HL-60 (cell line): Measurements from ENCODE around the gene XPR1.

ENCODE experiments used
- DNase-seq, 2 experiments: peaks; one replicate each; pipeline ENCODE4 v3.0.0-alpha.2; 2010 to 2020; ENCODE audit warnings: low read depth in 1 of 2, low spot score in 1 of 2
- H3K27ac ChIP-seq: fragments of 250-450 bp; sonication (Bioruptor Pico); replicated peaks from 2 replicates; pipeline ENCODE4 v1.5.1; 2020; ENCODE audit warnings: mild to moderate bottlenecking, moderate library complexity
- H3K27me3 ChIP-seq: fragments of 250-450 bp; sonication (Bioruptor Pico); 2 replicates; pipeline ENCODE4 v1.5.1; 2021; ENCODE audit warnings: mild to moderate bottlenecking, moderate library complexity; ENCODE audit not compliant: insufficient read depth, poor library complexity, severe bottlenecking
- H3K4me3 ChIP-seq: replicated peaks from 2 replicates; pipeline ENCODE4 v1.5.1; 2011; ENCODE audit warnings: mild to moderate bottlenecking, control low read depth, low read length; ENCODE audit not compliant: insufficient read depth
- CTCF ChIP-seq: IDR thresholded peaks from one replicate; pipeline ENCODE4 v1.5.1; 2011; ENCODE audit warnings: low read length, control low read depth, inconsistent platforms; ENCODE audit not compliant: insufficient read depth
- GABPA ChIP-seq: IDR thresholded peaks from 2 replicates; pipeline ENCODE4 v1.6.1; 2012; ENCODE audit warnings: low read depth
- POLR2AphosphoS5 ChIP-seq: IDR thresholded peaks from 2 replicates; pipeline ENCODE4 v1.6.1; 2012; ENCODE audit warnings: low read depth
- REST ChIP-seq: IDR thresholded peaks from 2 replicates; pipeline ENCODE4 v1.6.1; 2012; ENCODE audit warnings: low read depth; ENCODE audit not compliant: insufficient replicate concordance
- SPI1 ChIP-seq: IDR thresholded peaks from 2 replicates; pipeline ENCODE4 v1.6.1; 2012; ENCODE audit warnings: low read depth, mild to moderate bottlenecking, borderline replicate concordance

The XPR1 gene

GRCh38 chr1:180731131-180731530 is 99.3 kb downstream of the XPR1 start:
- TF ChIP-seq SPI1 = no peak
- no peak for TF ChIP-seq POLR2AphosphoS5
- no peak for TF ChIP-seq GABPA
- no peak for TF ChIP-seq CTCF
- TF ChIP-seq REST = no peak
- Histone ChIP-seq H3K4me3 (no peak overlapping the region), H3K27ac (no peak overlapping the region), H3K27me3 (no peaks in the 10 kb centered on the region)
- no peak for DNase-seq

GRCh38 chr1:180732866-180733265 is 101.0 kb downstream of the XPR1 start:
- TF ChIP-seq SPI1 (no peak), CTCF (no peak), REST (no peak), GABPA (no peak), POLR2AphosphoS5 (no peak)
- no peak for DNase-seq
- no peaks in the 10 kb centered on the region for H3K27me3 ChIP-seq
- no peak overlapping the region for H3K27ac ChIP-seq
- H3K4me3 ChIP-seq = no peak overlapping the region

GRCh38 chr1:180734366-180734765 is 102.5 kb downstream of the XPR1 start:
- DNase-seq = no peak
- TF ChIP-seq SPI1 (no peak), GABPA (no peak), REST (no peak), POLR2AphosphoS5 (no peak), CTCF (no peak)
- Histone ChIP-seq H3K27me3 (no peaks in the 10 kb centered on the region), H3K27ac (no peak overlapping the region), H3K4me3 (no peak overlapping the region)
